Heart left ventricle (tissue), 16 donors: ENCODE data around the gene ALK. TPM values are rescaled to one million over a fixed set of nuclear protein-coding genes. Genes with fewer than 3 reads are reported as not detected.

Experiments used
- ATAC-seq, 4 donors: fragments of 200-7000 bp; cut with Tn5 transposase; one replicate each; pipeline ENCODE4 v1.9.1; 2020 to 2022; ENCODE audit warnings: moderate library complexity in 4 of 4, mild to moderate bottlenecking in 3 of 4, moderate number of reproducible peaks in 1 of 4
- DNase-seq, 5 donors: peaks; one replicate each; pipeline ENCODE4 v3.0.0-alpha.2; 2020
- H3K27ac ChIP-seq, 12 donors: fragments of 200-600 bp; sonication (generic) in 4 of 12; one replicate each; pipeline versions ENCODE4 v1.5.0 to v1.8.0; 2016 to 2022; ENCODE audit warnings: mild to moderate bottlenecking in 2 of 12
- H3K27me3 ChIP-seq, 9 donors: fragments of 200-600 bp; sonication (generic) in 2 of 9; one replicate each; pipeline versions ENCODE4 v1.5.1 to v1.8.0; 2016 to 2022; ENCODE audit warnings: mild to moderate bottlenecking in 3 of 9
- H3K36me3 ChIP-seq, 9 donors: fragments of 200-600 bp; sonication (generic) in 2 of 9; one replicate each; pipeline versions ENCODE4 v1.5.0 to v1.8.0; 2018 to 2022; ENCODE audit warnings: mild to moderate bottlenecking in 2 of 9
- H3K4me1 ChIP-seq, 12 donors: fragments of 200-600 bp; sonication (generic) in 4 of 12; one replicate each; pipeline versions ENCODE4 v1.5.0 to v1.8.0; 2016 to 2022; ENCODE audit warnings: mild to moderate bottlenecking in 3 of 12
- H3K4me3 ChIP-seq, 12 donors: fragments of 200-600 bp; sonication (generic) in 4 of 12; one replicate each; pipeline versions ENCODE4 v1.5.0 to v1.8.0; 2017 to 2022; ENCODE audit warnings: mild to moderate bottlenecking in 9 of 12, moderate library complexity in 4 of 12
- H3K9me3 ChIP-seq, 12 donors: fragments of 200-600 bp; sonication (generic) in 4 of 12; one replicate each; pipeline versions ENCODE4 v1.5.0 to v1.8.0; 2016 to 2022; ENCODE audit warnings: mild to moderate bottlenecking in 1 of 12
- CTCF ChIP-seq, 12 donors: fragments of 200-600 bp; sonication (generic) in 4 of 12; IDR thresholded peaks; one replicate each; pipeline versions ENCODE4 v1.5.0 to v1.8.0; 2018 to 2022; ENCODE audit warnings: antibody characterized with exemption in 12 of 12, mild to moderate bottlenecking in 5 of 12
- POLR2A ChIP-seq, 2 donors: fragments of 450-650 bp; IDR thresholded peaks; one replicate each; pipeline ENCODE4 v1.6.1; 2017; ENCODE audit warnings: antibody characterized with exemption in 2 of 2, mild to moderate bottlenecking in 2 of 2, moderate library complexity in 2 of 2
- WGBS, 4 donors: extraction: QIAGEN DNeasy Blood & Tissue Kit in 2 of 4; methylation state at CpG; one replicate each; pipeline versions ENCODE4 v1.1.5 to v1.1.7; 2013 to 2018; 5-methylcytosine and 5-hydroxymethylcytosine counted together
- intact Hi-C, 10 donors: fragments of 100-400 bp; cut with DNase I; formaldehyde crosslinking; loops; one replicate each; pipeline versions ENCODE4 v1.11.1 to v1.14.2; 2022
- polyA plus RNA-seq, 2 donors: library from polyadenylated mRNA; stranded (reverse); fragments of 200-250 nt; gene quantifications; one replicate each; pipeline ENCODE4 v1.2.3, GENCODE V29; 2013
- total RNA-seq, 9 donors: library from RNA; depleted of rRNA in 2 of 9; stranded (reverse); fragments of >200 nt in 2 of 9; fragmentation: NEBNext Ultra II Directional in 3 of 9; extraction: Animal tissue kit (Norgen Biotek cat#: 25700) in 3 of 9; gene quantifications; one replicate each; pipeline versions ENCODE4 v1.1.0 to v1.2.4, GENCODE V29; 2016 to 2023
- donor health status: ischemic (EF 13 %, LVEDD 7.1; RV severe dilation, severe dysfunction).
- donor health status: healthy with polysubstance abuse.
- donor health status: DM: no; HTN: yes; CAD: no.
- donor health status: DM: no; HTN: no; CAD: no.
- donor health status: ischemic (EF 25% LVEDD 6.9; RV normal size, moderate dysfunction).
- donor health status: ischemic (EF 25% LVEDD 5.7; RV mildly dilated, moderate dysfunction).
- donor health status: healthy.
- donor health status: DM: yes; HTN: yes; CAD: no.
- donor health status: ischemic (EF 35%, LVEDD 5.7; RV mildly dilated, moderate dysfunction).
- donor health status: nonischemic (EF 11% LVEDD 7.7; RV severe dilation, severe dysfunction).
- donor health status: DM: yes; HTN: yes; CAD: no.
- donor health status: PGD.
- donor health status: ischemic (EF 29% LVEDD 5.4; RV normal size, mild dysfunction).
- donor health status: nonischemic (EF 23%, LVEDD 6.1; RV moderate dilation, normal function).

Gene ALK
- total and polyA plus RNA-seq, 11 donors = 0.05 to 0.50 (median 0.13) TPM; not detected in 5

GRCh38 chr2:29481313-29481712 lies 440.1 kb downstream of the ALK start:
- Histone ChIP-seq H3K27me3 (no peaks in the 10 kb centered on the region), H3K27ac (no peak overlapping the region), H3K36me3 (no peaks in the 10 kb centered on the region), H3K4me1 (no peaks in the 10 kb centered on the region), H3K9me3 (peaks cover 0 to 8% (median 0%) of the 10 kb centered on the region in 12 donors), H3K4me3 (no peak overlapping the region)
- 84 to 97% (median 86%) methylated on average over 1 of the region's 1 CpG for WGBS, 4 donors
- DNase-seq = no peak
- no peak for ATAC-seq
- TF ChIP-seq CTCF (IDR thresholded peaks at IDR 0.05) (no peak), POLR2A (IDR thresholded peaks at IDR 0.05) (no peak)
- intact Hi-C loops = no loop called here

- WGBS, 4 donors = 44 to 63% (median 56%) methylated on average over 4 of the region's 4 CpGs
- Histone ChIP-seq H3K4me3 (no peak overlapping the region), H3K9me3 (peaks cover 0 to 5% (median 0%) of the 10 kb centered on the region in 12 donors), H3K4me1 (no peaks in the 10 kb centered on the region), H3K27me3 (no peaks in the 10 kb centered on the region), H3K27ac (no peak overlapping the region), H3K36me3 (no peaks in the 10 kb centered on the region)
- peak in 1 of 5 donors; percentile 31 for DNase-seq
- peak in 1 of 4 donors; percentile 53 for ATAC-seq
- TF ChIP-seq POLR2A (IDR thresholded peaks at IDR 0.05) (no peak), CTCF (IDR thresholded peaks at IDR 0.05) (no peak)
- intact Hi-C loops = no loop called here
Observed at GRCh38 chr2:29480426-29480825, 441.0 kb downstream of the ALK start.

- Histone ChIP-seq H3K4me3 (no peak overlapping the region), H3K4me1 (no peaks in the 10 kb centered on the region), H3K27me3 (no peaks in the 10 kb centered on the region), H3K27ac (no peak overlapping the region), H3K36me3 (no peaks in the 10 kb centered on the region), H3K9me3 (no peaks in the 10 kb centered on the region)
- intact Hi-C loops = no loop called here
- DNase-seq (no peak), ATAC-seq (no peak)
- whole genome bisulfite sequencing, 4 donors = 87 to 95% (median 91%) methylated on average over 2 of the region's 2 CpGs
- TF ChIP-seq POLR2A (IDR thresholded peaks at IDR 0.05) (no peak), CTCF (IDR thresholded peaks at IDR 0.05) (no peak)
Observed at GRCh38 chr2:29479401-29479800, 442.0 kb downstream of the ALK start.

GRCh38 chr2:29478641-29479040 lies 442.7 kb downstream of the ALK start:
- 92 to 94% (median 92%) methylated on average over 4 of the region's 4 CpGs for WGBS, 4 donors
- no peaks in the 10 kb centered on the region for H3K4me1 ChIP-seq
- DNase-seq = no peak
- no peak for ATAC-seq
- intact Hi-C loops = no loop called here
- no peaks in the 10 kb centered on the region for H3K9me3 ChIP-seq
- H3K36me3 ChIP-seq = no peaks in the 10 kb centered on the region
- H3K27me3 ChIP-seq = no peaks in the 10 kb centered on the region
- H3K4me3 ChIP-seq = no peak overlapping the region
- no peak for TF ChIP-seq POLR2A (IDR thresholded peaks at IDR 0.05)
- H3K27ac ChIP-seq = no peak overlapping the region

GRCh38 chr2:29477186-29477585 lies 444.2 kb downstream of the ALK start:
- ATAC-seq (no peak), DNase-seq (no peak)
- intact Hi-C loops = no loop called here
- no peak overlapping the region for H3K27ac ChIP-seq
- H3K4me3 ChIP-seq = no peak overlapping the region
- no peaks in the 10 kb centered on the region for H3K36me3 ChIP-seq
- no peak for TF ChIP-seq CTCF (IDR thresholded peaks at IDR 0.05)
- no peak for TF ChIP-seq POLR2A (IDR thresholded peaks at IDR 0.05)
- no peaks in the 10 kb centered on the region for H3K4me1 ChIP-seq
- peaks cover 0 to 13% (median 2%) of the 10 kb centered on the region in 12 donors for H3K9me3 ChIP-seq
- no peaks in the 10 kb centered on the region for H3K27me3 ChIP-seq
